Anterior cingulate cortex (tissue), 58 donors: ENCODE results near the gene FLT3.
A peak's percentile ranks its signal among the peaks of the same experiment; 100 is the strongest.
"Not testable (repeated sequence)": the region's sequence is repeated elsewhere in the genome, so short reads cannot be mapped to it uniquely, and the experiment has no call there.

Experiments
- DNase-seq, 58 donors: peaks; one replicate each; lab custom pipeline; 2025; lab: John Stamatoyannopoulos, UW

FLT3 gene

DNA sequence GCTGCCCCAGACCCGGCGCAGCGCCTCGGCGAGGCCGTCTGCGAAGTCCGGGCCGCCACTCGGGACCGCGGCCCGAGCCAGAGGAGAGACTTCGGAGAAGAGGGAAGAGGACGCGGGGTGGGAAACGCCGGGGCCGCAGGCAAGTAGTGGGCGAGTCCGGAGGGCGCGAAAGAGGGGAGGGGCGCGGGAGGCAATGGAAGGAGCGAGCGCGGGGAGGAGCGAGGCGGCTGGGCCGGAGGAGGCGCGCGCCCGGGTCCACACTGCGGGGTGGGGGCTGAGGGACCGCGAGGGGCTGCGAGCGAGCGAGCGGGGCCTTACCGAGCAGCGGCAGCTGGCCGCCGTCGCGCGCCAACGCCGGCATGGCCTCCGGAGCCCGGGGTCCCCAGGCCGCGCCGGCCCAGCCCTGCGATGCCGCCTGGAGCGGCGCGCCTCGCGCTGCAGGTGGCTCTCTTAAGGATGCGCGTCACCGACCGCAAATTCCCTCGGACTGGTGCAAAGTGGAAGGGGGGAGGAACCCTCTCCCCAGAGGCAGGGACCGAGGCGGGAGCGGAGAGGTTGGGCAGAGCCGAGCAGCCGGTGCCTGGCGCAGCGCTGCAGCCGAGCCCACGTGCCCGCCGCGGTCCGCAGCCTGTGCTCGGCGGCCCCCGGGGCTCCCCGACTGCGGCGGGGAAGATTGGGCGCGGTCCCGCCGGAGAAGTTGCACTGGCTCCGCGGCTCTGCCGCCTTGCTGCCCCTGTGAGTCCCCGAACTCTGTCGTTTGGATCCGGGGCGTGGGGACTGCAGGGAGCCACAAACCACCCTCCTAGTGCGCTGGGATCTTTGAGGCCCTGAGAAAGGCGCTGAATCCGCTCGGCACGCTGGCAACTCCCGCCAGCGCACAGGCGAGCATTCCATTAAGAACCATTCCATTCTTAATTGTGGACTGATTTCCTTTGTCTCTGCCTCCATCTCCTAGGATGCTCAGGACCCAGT lies at the start of gene FLT3:
Gene FLT3 (minus strand): TSS at position 427 of the 972 bp plus-strand sequence. CDS start 66 bp downstream, at position 361.
- DNase-seq: peak in 11 of 58 donors; percentile 1 to 33 (median 8)

DNA sequence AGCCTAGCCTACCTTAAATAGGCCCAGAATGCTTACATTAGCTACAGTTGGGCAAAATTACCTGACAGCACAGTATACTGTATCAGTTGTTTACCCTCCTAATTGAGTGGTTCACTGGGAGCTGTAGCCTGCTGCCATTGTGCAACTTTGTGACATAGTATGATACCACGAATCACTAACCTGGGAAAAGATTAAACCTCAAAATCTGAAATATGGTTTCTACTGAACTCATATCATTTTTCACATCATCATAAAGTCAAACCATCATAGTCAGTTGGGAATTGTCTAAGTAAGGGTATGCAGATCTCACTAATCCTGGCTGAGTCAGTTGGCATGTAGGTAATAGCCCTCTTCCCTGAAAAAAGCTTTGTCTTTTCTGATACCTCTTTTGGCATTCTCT lies 47.1 kb upstream of the FLT3 start:
- no peak for DNase-seq

DNA sequence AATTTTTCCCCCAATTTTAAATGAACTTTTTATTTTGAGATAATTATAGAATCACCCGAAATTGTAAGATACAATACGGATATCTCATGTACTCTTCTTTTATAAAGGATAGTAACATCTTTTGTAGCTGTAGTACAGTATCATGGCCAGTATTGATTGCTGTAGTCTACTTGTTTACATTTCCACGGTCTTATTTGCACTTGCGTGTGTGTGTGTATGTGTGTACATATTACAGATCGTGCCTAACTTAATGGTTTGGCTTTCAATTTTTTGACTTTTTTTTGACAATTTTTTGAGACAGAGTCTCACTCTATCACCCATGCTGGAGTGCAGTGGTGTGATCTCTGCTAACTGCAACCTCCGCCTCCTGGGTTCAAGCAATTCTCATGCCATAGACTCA lies 44.7 kb upstream of the FLT3 start:
- no peak for DNase-seq

DNA sequence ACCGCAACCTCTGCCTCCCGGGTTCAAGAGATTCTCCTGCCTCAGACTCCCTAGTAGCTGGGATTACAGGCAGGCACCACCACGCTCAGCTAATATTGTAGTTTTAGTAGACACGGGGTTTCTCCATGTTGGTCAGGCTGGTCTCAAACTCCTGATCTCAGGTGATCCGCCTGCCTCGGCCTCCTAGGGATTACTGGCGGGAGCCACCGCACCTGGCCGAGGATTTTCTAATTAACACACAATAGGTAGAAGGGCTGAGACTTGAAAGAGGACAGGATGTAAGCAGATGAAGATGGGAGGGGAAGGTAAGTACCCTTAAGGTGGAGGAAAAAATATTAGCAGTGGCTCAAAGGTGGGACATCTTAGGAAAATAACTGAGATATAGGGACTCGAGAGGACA lies 41.2 kb upstream of the FLT3 start:
- not testable (repeated sequence) for DNase-seq

- DNase-seq: no peak
Measured at GRCh38 chr13:28140433-28141125, 40.2 kb upstream of the FLT3 start.

DNA sequence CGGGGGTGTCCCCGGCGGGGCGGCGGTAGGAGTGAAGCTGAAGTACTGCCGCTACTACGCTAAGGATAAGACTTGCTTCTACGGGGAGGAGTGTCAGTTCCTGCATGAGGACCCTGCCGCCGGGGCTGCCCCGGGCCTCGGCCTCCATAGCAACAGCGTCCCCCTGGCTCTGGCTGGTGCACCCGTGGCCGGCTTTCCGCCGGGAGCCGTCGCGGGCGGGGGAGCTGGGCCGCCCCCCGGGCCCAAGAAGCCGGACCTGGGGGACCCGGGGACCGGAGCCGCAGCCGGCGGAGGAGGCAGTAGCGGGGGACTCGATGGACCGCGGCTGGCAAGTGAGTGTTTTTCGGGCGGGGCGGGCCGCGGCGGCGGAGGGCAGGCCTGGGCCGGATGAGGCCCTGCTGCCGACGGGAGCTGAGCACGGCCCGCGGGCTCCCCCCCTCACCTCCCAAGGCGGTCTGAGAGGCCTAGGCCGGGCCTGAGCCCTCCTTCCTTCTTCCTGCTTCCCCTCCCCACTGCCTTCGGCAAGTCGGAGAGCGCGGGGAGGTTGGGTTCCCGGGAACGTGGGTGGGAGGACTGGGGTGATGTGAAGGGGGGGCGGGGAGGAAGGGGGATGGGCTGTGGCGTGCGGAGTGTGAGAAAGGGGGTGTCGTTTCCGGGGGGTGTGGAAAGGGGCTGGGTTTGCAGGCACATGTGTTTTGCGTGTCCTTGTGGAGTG lies 38.5 kb upstream of the FLT3 start:
- peak in 57 of 58 donors; percentile 16 to 88 (median 68) for DNase-seq

DNA sequence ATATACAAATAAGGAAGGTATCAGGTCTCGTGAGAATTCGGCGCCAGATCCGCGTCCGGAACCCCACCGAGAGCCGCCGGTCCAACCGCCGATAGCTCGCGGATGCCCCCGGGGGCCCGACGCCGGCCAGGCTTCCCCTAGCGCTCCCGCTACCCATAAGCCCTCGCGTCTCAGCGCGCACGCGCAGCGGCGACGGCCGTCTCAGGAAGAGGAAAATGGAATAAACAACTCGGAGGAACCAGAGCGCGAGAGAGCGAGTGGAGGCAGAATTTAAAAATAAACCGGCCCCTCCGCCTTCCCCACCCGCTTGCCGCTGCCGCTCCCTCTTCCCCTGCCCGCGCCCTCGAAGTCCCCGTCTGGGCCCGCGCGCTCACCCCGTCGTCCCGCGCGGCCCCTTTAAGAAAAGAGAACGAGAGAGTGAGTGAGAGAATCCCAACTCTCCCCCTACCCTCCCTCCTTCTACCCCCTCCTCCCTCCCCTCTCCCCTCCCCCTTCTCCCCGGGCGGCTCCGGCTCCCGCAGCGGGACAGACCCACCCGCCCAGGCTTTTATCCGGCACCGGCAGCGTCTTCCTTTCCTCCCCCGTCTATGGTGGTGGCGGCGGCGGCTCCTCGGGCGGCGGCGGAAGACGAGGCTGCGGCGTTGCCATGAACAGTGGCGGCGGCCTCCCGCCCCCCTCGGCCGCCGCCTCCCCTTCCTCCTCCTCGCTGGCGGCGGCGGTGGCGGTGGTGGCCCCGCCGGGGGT lies 37.8 kb upstream of the FLT3 start, which contains the start of gene PAN3:
Gene PAN3 (plus strand): TSS at position 534 of the 744 bp plus-strand sequence. CDS start 113 bp downstream, at position 647.
- DNase-seq: peak; percentile 11 to 93 (median 84)

DNA sequence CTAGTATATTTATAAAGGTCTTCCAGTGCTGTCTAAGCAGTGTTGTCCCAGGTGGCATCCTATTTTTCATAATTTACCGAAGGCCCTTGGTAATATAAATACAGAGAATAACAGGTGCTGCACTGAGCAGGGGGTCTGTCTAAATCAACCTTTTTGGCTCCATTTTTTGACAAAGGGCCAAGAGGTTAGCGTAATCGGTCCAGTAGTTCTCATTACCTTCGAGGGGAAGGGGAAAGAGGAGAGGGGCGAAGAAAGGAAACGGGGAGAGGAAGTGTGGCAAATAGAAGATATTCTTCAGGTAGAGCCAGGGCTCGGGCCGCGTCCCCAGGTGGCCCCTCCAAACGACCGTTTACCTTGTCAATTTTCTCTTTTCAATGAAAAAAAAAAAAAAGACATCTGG lies 37.2 kb upstream of the FLT3 start:
- DNase-seq: peak in 1 of 58 donors; percentile 45

DNA sequence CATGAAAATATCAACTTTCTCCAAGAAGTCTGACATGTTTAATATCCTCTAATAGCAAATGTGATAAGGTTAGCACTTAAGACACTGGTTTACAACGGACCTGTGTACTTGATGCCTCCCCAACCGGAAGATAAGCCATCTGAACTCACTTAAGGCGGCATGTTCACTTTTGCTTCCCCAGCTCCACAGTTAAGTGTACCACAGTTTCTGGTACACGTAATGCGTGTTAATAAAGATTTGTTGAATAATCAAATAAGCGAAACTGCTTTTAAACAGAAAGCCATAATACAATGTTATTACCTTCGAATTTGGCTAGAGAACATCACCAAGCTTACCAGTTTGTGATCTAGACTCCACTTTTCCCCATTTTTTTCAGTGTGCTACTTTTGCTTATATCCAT lies 36.5 kb upstream of the FLT3 start:
- peak in 1 of 58 donors; percentile 7 for DNase-seq

DNA sequence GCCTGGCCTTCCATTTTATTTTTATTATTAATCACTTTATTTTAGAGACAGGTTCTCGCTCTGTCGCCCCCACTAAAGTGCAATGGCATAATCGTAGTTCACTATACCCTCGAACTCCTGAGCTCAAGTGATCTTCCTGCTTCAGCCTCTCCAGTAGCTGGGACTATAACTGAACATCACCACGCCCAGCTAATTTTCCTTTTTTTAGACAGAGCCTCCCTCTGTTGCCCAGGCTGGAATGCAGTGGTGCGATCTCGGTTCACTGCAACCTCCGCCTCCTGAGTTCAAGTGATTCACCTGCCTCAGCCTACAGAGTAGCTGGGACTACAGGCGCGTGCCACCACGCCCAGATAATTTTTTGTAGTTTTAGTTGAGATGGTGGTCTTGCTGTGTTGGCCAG lies 31.3 kb upstream of the FLT3 start:
- no peak for DNase-seq

GRCh38 chr13:28129911-28130693 lies 29.7 kb upstream of the FLT3 start:
- DNase-seq: no peak

- no peak for DNase-seq
Measured at GRCh38 chr13:28128926-28129325, 28.6 kb upstream of the FLT3 start.

DNA sequence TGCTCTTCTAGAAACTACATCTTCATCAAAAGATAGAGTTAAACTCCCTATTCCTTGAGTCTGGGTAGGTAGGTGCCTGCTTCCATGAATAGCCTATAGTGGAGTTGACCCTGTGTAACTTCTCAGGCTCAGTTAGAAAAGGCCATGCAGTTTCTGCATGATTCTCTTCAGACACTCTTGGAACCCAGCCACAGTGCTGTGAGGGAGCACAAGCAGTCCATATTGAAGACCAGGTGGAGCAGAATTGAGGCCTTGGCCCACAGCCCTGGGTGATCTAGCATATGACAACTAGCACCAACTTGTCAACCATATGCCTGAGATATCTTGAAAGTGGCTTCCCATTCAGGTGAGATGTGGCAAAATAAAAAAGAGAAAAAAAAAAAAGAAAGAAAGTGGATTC lies 27.7 kb upstream of the FLT3 start:
- DNase-seq: no peak

GRCh38 chr13:28121224-28121623 lies 20.8 kb upstream of the FLT3 start:
- DNase-seq: no peak

DNA sequence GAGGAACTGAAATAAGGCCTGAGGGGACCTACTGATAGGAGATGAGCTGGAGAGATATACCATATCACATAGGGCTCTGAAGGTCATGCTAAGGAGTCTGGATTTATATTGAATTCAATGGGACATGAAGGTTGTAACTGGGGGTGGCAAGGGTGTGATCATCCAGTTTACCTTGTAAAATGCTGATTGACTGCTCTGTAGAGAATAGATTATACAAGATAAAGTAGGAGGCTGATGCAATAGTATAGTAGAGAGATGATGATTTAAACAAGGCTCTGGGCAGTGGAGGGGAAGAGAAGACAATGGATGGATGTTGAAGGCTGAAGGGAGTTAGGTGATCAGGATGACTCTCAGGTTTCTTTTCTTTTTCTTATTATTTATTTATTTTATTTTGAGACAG lies 19.9 kb upstream of the FLT3 start:
- DNase-seq: no peak

- DNase-seq: peak in 1 of 58 donors; percentile 49
Measured at GRCh38 chr13:28117689-28118377, 17.5 kb upstream of the FLT3 start.

DNA sequence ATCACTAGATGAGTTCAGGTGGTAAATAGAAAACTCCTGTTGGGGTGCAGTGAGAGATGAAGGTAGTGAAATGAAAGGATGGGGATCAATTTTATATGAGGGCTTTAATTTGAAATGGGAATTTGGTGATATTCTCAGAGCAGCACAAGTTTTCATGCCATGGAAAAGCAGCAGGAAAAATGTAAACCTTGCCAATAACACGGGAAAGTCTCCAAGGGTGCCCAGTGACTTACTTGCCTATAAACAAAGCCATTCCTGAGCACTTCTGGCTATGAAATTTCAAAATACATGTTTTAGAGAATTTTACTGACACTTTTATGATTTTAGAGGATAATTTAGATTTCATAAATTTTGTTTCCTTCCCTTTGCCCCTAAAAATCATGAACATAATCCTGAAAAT lies 16.4 kb upstream of the FLT3 start:
- no peak for DNase-seq

GRCh38 chr13:28110414-28110813 lies 10.0 kb upstream of the FLT3 start:
- no peak for DNase-seq

GRCh38 chr13:28106976-28107375 lies 6.6 kb upstream of the FLT3 start:
- DNase-seq: no peak
